HG03045 (cell line): ENCODE results near the gene NMU.
"Not testable (repeated sequence)": the region's sequence is repeated elsewhere in the genome, so short reads cannot be mapped to it uniquely, and the experiment has no call there.

Source experiments
- ATAC-seq: cut with Tn5 transposase; IDR thresholded peaks from one replicate; pipeline ENCODE4 v1.9.1; 2021; ENCODE audit warnings: mild to moderate bottlenecking, moderate library complexity; ENCODE audit not compliant: unreplicated experiment

Gene NMU

GRCh38 chr4:55625835-55626234 is 10.3 kb downstream of the NMU start:
- ATAC-seq, result no peak

- not testable (repeated sequence) for ATAC-seq
Observed at GRCh38 chr4:55624063-55624462, 12.0 kb downstream of the NMU start.

GRCh38 chr4:55618546-55619143 is 17.5 kb downstream of the NMU start:
- ATAC-seq, result no peak

DNA sequence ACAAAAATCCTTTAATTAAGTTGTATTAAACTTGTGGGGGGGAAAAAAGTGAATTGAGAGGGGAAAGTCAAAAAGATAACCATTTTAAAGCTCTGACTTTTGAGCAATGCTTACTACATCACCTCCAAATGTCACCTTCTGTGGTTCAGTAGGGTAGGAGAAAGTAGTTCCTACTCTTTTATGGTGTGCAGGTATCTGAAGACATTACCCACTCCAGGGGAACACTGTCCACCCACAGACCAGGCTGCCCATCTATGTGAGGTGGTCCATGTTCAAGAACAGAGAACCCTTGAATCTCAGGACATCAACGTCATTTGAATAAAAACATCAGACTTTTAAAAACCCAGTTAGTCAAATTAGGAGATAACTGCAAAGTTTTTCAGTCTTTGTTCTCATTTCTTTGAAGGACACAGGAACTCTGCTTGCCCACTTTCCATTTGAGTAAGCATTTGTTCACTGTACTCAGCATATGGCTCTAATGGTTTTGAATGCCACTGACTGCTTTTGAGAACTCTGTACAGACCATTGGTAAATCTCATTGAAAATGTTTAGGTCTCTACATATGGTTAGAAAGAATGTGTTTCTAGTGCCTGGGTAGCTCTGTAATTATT is 18.4 kb downstream of the NMU start:
- peak; percentile 86 for ATAC-seq

- ATAC-seq, result no peak
Observed at GRCh38 chr4:55615008-55615407, 21.1 kb downstream of the NMU start.

DNA sequence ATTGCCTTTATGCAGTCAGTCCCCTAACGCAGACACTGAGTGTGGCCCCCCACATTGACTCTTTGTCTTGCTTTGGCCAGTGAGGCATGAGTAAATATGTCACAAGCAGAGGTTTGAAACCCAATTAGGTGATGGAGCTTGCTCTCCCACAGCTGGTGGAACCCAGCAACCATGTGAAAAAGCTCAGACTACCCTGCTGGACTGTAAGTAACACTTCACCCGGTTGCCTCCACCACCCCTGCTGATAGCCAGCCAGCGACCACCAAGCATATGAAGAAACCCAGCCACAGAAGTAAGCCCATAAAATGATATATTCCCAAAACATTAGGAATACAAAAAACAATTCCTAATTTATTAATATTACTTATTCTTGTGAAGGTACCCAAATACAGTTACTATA is 22.5 kb downstream of the NMU start:
- no peak for ATAC-seq

- no peak for ATAC-seq
Observed at GRCh38 chr4:55612341-55612740, 23.8 kb downstream of the NMU start.

DNA sequence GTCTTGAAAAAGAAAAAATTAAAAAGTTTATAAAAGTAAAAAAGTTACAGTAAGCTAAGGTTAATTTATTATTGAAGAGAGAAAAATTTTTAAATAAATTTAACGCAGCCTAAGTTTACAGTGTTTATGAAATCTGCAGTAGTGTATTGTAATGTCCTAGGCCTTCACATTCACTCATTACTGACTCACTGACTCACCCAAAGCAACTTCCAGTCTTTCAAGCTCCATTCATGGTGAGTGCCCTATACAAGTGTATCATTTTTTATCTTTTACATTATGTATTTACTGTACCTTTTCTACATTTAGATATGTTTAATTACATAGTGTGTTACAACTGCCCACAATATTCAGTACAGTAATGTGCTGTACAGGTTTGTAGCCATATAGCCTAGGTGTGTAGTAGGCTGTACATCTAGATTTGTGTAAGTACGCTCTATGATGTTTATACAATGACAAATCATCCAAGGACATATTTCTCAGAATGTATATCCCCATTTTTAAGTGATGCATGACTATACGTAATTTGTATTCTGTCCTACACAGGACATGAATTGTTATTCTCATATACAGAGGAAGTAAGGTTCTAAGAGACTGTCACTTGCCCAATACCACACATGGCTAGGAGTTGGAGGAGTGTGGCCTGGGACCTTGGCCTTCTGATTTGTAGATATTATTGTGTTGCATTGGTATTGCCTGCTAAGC is 24.6 kb downstream of the NMU start:
- ATAC-seq, result no peak

GRCh38 chr4:55610381-55610780 is 25.7 kb downstream of the NMU start:
- no peak for ATAC-seq

DNA sequence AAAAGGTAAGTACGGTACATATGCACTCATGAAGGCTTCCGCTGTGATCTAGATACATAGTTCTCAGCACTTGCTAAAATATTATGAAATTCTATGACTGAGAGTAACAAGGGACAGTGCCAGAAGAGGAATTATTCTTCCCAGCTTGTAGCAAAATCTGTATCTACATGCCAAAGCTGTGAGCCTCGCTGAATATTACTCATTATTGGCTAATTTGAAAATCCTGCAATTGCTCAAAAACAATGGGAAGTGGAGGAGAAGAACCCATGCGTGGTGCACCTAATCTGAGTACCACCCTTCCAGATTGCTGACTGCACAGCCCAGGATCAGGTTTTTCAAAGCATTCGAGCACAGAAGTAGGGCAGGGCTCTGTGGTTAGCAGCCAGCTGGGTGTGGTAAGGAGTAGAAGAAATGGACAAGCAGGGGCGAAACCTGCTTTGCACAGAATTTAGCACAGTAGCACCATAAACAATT is 26.7 kb downstream of the NMU start:
- no peak for ATAC-seq

- no peak for ATAC-seq
Observed at GRCh38 chr4:55608591-55608990, 27.5 kb downstream of the NMU start.

- no peak for ATAC-seq
Observed at GRCh38 chr4:55604996-55605395, 31.1 kb downstream of the NMU start.

GRCh38 chr4:55600640-55601039 is 35.5 kb downstream of the NMU start:
- ATAC-seq, result no peak

DNA sequence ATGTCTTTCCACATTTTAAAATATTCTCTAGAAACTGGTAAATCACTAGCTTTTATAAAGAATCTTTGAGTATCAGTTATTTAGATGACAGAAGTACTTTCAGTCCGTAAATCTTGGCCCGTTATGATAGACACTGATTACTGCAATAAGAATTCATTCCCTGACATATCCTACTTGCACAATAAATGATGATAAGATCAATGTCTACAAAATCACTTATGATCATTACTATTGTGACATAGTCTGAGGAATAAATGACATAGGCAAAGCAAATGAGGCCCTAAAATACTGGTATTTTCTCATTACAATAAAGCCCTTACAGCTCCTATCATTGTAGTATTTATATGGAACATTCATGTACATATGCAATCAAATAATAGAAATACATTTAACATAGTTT is 37.5 kb downstream of the NMU start:
- no peak for ATAC-seq

GRCh38 chr4:55592014-55592413 is 44.1 kb downstream of the NMU start, which contains the start of gene PDCL2:
Gene PDCL2, minus strand, starts transcription at chr4:55592245. Its CDS starts 136 bp downstream, at chr4:55592109.
- ATAC-seq, result no peak

DNA sequence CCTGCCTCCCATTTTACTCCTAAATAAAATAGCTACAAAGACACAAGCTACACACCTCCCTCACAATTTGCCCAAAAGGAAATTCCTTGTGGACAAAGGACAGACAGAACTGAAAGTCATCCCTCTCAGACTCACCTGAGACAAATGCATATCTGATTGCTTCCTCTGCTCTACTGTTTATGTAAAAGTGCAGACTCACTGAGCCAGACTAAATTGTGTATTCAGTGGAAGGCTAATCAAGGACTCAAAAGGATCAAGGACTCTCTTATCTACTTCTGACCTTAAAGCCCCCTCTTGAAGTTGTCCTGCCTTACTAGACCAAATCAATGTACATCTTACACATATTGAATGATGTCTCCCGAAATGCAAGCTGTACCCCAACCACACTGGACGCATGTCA is 47.9 kb downstream of the NMU start:
- ATAC-seq, result no peak

- ATAC-seq, result not testable (repeated sequence)
Observed at GRCh38 chr4:55582773-55583172, 53.3 kb downstream of the NMU start.

- no peak for ATAC-seq
Observed at GRCh38 chr4:55578341-55579010, 57.6 kb downstream of the NMU start.

DNA sequence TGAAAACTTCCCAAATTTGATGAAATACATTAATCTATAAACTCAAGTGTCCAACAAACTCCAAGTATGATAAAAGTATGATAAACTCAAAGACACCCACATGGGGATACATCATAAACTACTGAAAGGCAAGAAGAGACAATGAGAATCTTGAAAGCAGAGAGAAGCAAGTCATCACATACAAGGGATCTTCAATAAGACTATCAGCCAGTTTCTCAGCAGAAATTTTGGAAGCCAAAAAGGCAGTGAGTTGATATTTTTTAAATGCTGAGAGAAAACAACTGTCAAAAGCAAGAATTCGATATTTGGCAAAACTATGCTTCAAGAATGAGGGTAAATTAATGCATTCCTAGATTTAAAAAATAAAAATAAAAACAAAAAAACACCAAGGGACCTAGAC is 60.6 kb downstream of the NMU start:
- no peak for ATAC-seq

DNA sequence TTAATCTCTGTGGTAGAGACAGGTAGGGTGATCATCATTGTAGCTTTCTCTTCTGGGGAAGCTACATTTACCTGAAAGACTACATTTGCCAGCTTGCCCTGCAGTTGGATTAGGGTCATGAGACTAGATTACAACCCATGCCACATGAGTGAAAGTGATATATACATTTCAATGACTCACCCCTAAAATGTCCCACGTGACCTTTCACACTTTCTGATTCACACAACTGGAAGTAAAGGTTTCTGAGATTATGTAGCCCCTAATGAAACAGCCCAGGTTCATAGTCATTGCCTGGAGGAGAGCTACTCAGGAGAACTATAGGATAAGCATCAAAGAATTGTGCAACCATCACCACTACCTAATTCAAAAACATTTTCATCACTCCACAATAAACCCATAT is 61.8 kb downstream of the NMU start:
- no peak for ATAC-seq

GRCh38 chr4:55571806-55572205 is 64.3 kb downstream of the NMU start:
- no peak for ATAC-seq
